Activated T-cell treated with anti-CD3 and anti-CD28 coated beads for 24 hours (primary cell): ENCODE data around the gene ITPRIPL2.

ENCODE experiments used
- DNase-seq: peaks from one replicate; pipeline ENCODE4 v3.0.0-alpha.2; 2020; ENCODE audit warnings: low read depth

Gene ITPRIPL2

GRCh38 chr16:19119564-19119963 is 5.8 kb downstream of the ITPRIPL2 start:
- no peak for DNase-seq

GRCh38 chr16:19123535-19124178 is 9.9 kb downstream of the ITPRIPL2 start:
- DNase-seq, result no peak

- DNase-seq, result no peak
Observed at GRCh38 chr16:19126300-19126699, 12.5 kb downstream of the ITPRIPL2 start.

- DNase-seq, result no peak
Observed at GRCh38 chr16:19127205-19127604, 13.4 kb downstream of the ITPRIPL2 start.

GRCh38 chr16:19127674-19128131 is 13.9 kb downstream of the ITPRIPL2 start:
- no peak for DNase-seq

DNA sequence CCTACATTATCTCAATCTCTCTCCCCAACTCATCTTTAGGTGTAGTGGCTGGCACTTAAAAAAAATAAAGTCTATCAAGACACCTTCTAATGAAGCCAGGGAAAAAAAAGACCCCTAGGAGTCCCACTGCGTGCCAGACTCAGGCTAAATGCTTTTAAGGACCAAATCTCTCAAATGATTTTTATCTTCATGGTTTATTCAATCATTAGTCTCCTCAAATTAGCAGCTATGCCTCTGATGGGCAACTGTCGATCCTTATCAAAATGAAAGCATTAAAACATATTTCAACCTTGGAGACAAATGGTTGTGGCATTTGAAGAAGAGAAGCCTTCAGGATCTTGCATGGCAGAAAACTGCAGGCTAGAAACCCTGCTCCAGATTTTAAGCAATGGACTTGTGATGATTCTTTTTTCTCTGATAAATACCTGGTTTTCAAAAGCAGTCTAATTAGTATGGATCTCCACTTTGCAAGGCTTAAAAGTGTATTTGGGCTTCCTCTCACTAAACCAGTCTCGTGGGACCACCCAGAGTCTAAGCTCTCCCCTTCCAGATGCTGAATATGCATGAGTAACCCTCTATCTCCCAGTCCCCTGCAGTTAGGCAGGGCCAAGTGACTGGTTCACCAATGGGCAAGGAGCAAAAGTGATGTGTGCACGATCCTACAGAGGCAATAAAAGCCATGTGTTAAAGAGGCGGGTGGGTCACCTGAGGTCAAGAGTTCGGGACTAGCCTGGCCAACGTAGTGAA is 14.9 kb downstream of the ITPRIPL2 start:
- DNase-seq, result no peak

DNA sequence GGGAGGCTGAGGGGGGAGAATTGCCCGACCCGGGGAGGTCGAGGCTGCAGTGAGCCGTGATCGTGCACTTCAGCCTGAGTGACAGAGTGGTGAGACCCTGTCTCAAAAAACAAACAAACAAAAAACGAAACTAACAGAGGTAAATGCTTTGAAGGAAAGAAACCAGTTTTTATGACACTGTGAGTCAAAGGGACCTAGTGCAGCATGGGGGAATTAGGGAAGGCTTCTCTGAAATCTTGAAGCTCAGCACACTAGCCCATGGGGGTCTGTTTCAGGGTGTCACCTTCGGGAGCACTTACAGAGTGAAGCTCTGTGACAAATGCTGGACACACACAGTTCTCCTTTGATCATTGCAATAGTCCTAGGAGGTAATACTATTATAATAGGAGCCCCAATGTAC is 16.6 kb downstream of the ITPRIPL2 start:
- DNase-seq, result no peak

DNA sequence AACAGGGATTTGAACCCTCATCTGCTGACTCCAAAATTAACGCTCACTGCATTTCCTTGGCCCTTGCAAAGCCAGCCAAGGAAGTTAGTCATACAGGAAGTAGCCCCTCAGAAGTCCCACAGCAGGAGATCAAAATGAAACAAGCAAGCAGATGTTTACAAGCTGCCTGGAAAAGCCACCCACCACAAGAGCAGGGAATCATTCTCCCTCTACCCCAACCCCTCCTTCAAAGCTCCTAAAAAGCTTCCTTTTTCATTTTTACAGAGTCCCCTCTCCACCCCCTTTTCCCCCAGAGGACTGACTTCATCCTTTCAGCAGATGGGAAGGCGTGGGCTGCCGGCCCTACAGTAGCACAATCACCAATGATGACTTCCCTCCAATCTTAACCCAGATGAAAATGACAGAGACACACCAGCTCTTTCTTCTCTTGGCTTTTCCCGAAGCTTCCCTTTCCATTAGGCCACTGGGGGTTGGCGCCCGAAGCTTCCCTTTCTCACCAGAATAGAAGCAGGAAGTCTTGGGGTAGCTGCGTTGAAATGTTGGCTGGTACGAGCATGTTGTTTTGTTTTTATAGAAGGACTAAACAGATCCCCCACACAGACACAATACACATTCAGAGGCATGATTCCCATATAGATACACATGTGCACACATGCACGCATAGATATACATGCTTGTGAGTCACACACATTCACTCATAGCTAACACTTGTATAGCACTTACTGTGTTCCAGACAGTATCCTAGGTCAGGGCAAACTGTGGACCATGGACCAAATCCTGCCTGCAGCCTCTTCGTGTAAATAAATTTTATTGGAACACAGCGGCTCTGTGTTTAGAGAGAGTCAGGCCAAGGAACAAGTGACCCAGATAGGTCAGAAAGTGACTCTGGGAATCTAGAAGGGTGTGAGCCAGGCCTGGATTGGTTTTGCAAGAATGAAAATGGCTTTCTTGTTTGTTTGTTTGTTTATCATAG is 17.4 kb downstream of the ITPRIPL2 start:
- DNase-seq, result no peak

DNA sequence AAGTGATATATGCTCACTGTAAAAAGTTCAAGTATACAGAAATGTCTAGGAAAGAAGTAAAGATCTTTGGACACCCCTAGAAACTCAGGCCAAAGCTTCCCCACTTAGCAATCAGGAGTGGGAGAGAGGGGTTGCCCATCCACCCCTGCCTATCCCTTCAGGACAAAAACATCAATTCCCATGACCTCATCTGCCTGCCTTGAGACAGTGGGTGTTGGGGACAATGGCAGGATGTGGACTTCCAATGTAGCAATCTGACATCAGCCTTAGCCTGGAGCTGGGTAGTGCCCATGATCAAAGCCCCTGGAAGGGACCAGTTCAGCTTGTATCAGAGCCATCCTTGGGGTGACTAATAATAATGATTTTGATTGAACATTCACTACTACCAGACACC is 18.1 kb downstream of the ITPRIPL2 start:
- no peak for DNase-seq

- DNase-seq, result no peak
Observed at GRCh38 chr16:19132255-19132654, 18.5 kb downstream of the ITPRIPL2 start.

DNA sequence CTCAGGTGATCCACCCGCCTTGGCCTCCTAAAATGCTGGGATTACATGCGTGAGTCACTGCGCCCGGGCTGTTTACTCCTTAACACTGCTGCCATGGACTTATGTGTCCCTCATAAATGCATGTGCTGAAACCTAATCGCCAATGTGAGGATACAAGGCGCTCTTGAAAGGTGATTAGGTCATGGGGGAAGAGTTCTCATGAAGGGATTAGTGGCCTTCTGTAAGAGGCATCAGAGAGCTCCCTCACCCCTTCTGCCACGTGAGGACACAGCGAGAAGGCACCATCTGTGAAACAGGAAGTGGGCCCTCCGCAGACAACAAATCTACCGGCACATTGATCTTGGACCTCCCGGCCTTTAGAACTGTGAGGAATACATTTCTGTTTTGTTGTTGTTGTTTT is 19.1 kb downstream of the ITPRIPL2 start:
- no peak for DNase-seq

- DNase-seq, result no peak
Observed at GRCh38 chr16:19133600-19133999, 19.8 kb downstream of the ITPRIPL2 start.

DNA sequence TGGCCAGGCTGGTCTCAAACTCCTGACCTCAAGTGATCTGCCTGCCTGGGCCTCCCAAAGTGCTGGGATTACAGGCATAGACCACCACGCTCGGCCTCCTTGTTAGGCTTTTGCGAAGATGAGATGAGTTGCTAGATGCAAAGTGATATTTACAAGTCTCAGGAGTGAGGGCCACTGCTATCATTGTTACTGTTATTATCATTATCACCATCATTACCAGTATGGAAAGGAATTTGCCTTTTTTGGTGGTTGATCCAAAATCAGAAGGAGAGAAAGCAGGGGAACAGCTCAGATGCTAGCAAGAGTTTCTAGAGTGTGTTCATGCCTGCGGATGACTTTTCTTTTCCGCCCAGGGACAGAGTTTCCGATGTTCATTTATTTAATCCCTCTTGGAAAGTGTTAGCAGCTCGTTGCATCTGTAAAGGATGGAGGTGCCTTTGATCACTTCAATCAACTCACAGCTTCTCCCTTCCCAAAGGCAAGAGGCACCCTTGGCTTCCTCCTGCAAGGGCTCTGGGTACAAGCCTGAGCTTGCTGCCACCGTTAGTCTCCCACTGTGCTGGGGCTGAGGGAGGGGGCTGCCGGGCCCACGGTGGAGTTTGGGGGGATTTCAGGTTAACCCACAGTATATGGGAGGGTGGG is 21.6 kb downstream of the ITPRIPL2 start:
- DNase-seq, result no peak

- no peak for DNase-seq
Observed at GRCh38 chr16:19135896-19136438, 22.2 kb downstream of the ITPRIPL2 start.

DNA sequence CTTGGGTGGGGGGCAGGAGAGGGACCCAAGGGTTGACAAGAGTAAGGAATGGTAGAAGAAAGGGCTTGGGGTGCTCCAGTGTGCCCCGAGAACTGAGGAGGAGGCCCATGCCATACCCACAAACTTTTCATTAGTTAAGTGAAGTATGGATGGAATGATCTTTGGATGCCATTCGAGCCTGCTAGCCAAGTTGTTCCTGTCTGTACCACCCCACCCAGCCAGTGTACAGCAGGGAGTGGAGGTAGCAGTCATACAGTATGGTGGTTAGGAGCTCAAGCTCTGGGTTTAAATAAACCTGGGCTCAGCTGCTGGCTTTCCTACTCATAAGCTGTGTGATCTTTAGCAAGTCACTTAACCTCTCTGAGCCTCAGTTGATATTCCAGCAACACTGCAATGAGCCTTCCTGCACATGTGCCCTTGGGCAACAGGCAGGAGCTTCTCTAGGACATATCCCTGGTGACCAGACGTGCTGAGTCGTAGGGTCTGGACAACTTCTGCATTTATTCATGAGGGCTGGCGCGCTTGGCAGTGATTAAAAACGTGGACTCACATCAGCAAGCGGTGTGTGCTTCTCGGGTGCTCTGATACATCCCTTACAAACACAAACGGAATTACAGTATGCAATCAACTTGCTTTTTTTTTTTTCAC is 22.9 kb downstream of the ITPRIPL2 start:
- DNase-seq, result no peak

GRCh38 chr16:19137201-19138128 is 23.7 kb downstream of the ITPRIPL2 start:
- no peak for DNase-seq

GRCh38 chr16:19138601-19139000 is 24.8 kb downstream of the ITPRIPL2 start:
- DNase-seq, result no peak

- DNase-seq, result no peak
Observed at GRCh38 chr16:19139436-19140091, 25.8 kb downstream of the ITPRIPL2 start.

DNA sequence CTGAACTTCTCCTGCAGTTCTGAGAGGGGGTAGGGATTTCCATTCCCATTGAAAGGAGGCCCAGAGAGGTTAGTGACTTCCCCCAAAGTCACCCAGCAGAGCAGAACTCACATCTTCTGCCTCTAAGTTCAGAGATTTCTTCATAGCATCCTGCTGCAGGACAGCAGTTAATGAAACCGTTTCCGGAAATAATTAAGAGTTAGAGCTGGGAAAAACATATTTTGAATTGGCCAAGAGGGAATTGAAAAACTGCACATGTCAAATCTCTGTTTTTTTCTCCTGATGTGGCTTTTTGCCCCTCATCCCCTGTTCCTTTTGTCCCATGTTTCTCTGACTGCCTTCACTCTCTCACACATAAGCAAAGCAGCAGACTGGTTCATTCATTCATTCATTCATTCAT is 26.6 kb downstream of the ITPRIPL2 start:
- no peak for DNase-seq
